ENCODE measurements around the gene HSF2. TPM values are rescaled to one million over a fixed set of nuclear protein-coding genes. Genes with fewer than 3 reads are reported as not detected.

Gene HSF2, protein sequence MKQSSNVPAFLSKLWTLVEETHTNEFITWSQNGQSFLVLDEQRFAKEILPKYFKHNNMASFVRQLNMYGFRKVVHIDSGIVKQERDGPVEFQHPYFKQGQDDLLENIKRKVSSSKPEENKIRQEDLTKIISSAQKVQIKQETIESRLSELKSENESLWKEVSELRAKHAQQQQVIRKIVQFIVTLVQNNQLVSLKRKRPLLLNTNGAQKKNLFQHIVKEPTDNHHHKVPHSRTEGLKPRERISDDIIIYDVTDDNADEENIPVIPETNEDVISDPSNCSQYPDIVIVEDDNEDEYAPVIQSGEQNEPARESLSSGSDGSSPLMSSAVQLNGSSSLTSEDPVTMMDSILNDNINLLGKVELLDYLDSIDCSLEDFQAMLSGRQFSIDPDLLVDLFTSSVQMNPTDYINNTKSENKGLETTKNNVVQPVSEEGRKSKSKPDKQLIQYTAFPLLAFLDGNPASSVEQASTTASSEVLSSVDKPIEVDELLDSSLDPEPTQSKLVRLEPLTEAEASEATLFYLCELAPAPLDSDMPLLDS
- 27.5 TPM for total RNA-seq
- long read RNA-seq, transcript HSF2-202 (12 exons, 2,643 nt), result major isoform, 39 of 84 reads
- long read RNA-seq, transcript HSF2-201 (13 exons, 2,549 nt), result minor isoform, 37 of 84 reads
- long read RNA-seq, partial matches to known transcripts, result 2 of 84 reads
- long read RNA-seq, other reads (novel, unspliced or antisense), result 6 of 84 reads

DNA sequence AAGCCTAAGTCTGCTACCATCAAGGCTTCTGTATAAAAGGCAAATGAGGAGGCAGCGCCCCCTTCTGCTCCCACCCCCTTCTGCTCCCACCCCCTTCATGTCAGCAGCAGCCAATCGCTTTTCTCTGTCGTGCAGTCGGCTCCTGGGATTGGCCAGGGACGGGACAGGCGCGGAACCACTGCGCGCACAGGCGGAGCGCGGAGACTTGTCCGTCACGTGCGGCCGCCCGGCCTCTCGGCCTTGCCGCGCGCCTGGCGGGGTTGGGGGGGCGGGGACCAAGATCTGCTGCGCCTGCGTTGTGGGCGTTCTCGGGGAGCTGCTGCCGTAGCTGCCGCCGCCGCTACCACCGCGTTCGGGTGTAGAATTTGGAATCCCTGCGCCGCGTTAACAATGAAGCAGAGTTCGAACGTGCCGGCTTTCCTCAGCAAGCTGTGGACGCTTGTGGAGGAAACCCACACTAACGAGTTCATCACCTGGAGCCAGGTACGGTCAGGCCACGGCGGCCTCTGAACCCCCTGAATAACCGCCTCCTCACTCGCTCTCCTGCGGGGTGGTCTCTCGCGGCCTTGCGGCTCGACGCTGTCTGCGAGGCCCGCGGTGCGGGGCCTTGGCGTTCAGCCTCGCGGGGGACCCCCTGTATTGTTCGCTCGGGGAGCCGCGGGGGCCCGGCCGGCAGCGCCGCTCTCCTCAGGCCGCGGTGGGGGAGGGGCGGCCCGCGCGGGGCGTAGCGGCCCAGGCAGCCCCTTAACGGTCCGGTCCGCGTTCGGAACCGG is at the start of gene HSF2:
Gene HSF2, plus strand, starts transcription at position 305 of the 773 bp plus-strand sequence. Its CDS starts 86 bp downstream, at position 391.
- peak; percentile 99 for ATAC-seq
- intact Hi-C loops (cut with micrococcal nuclease), result loop anchor here (10.0 kb wide), 1 partner anchor 55 kb away; no protein-coding TSS in a partner anchor
- DNase-seq, result peak; percentile 97

DNA sequence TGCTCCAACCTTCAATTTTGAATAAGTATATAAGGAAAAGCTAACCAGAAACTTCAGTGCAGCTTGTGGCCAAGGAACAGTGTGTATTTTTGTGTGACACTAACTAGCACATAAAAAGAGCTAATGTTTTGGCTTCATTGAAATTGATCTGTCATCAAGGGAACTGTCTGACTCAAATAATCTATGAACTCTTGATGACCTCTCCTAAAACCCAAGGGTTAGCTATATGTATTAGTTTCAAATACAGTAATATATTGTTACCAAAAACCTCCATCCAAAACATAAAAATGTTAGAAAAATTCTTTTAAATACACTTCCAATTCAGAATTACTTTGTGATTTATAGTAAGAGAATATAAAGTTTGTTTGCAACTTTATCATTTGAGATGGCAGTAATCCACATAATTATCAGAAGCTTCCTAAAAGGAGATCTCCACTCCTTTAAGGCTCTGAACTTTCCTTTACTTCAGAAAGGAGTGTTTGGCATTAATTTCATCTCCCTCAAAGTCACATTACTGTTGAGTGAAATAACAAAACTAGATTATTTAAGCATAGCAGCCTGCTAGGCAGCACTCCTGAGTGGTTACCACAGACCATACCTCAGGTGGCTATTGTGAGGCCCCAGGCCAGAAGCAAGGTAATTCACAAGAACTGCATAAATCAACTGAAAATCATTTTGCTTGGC is 46.3 kb upstream of the HSF2 start:
- no peak for DNase-seq
- no peak for ATAC-seq
- intact Hi-C loops (cut with micrococcal nuclease), result no loop called here

DNA sequence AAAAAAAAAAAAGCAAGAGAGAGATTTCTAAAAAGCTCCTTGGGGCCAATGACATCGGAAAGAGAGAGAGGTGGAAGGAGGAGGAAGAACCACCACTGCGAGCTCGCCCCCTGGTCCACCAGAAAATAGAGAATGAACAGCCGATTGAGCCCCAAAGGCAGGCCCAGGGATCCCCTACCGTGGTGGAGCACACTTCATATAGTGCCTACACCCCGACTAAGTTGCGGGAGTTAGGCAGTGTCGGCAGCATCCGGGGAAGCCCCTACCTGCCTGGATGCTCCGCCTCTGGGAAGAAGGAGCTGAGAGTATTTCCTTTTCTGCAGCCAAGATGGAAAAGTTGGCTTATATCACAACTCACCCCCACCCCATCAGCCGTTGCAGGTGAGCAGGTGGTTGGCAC is 38.6 kb upstream of the HSF2 start:
- intact Hi-C loops (cut with micrococcal nuclease), result no loop called here
- ATAC-seq (no peak), DNase-seq (no peak)

DNA sequence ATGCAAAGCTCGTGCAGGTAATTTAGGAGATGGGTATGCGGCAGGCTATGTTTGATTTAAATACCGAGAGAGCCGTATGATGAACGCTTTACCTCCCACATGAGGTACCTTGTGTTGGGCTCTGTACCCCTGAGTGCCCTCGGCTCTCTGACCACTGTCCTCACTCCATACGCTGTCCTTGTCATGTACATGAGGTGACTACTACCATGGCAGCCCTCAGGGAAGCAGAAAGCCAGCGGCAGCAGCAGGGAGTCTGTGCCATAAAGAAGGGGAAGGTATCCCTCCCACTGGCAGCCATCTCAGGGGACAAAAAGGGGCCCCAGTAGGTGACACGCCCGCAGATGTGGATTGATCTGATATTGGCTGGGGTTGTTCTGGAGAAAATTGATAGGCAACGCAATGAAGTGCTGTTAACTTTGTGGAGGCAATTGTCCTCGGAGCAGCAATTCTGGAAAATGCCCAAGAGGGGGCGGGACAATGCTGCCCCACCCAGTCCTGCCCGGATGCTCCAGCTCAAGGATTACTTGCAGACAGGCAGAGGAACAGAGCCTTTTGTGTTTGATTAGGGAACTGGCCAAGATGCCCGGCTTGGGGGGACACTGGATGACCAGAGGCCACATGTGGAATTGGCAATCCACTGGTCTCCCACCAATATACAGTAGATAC is 38.0 kb upstream of the HSF2 start:
- DNase-seq (no peak), ATAC-seq (no peak)
- intact Hi-C loops (cut with micrococcal nuclease), result no loop called here

DNA sequence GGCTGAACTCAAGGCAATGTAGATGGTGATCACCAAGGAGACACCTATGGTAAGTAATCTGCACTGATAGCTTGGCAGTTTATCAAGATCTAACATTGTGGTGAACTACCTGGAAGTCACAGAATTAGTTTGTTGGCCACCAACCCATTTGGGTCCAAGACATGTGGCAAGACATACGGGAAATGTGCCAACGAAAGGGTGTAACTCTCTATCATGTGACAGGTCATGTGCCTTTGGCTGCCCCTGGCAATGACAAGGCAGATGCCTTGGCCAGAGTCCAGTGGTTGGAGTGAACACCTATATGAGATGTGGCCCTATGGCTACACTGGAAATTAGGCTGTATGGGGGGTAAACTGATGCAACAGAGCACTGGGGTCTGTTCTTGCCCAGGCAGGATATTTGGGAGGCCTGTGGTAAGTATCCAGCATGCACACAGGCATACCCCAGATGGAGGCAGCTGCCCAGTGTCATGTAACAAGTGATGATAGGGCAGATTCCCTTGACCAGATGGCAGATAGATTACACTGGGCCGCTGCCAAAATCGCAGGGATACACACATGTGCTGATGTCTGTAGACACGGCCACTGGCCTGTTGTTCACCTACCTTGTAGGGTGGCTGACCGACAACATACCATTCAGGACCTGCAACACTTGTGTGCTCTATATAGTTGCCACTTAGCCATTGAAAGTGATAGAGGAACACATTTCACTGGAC is 35.5 kb upstream of the HSF2 start:
- intact Hi-C loops (cut with micrococcal nuclease), result no loop called here
- DNase-seq, result no peak
- no peak for ATAC-seq

DNA sequence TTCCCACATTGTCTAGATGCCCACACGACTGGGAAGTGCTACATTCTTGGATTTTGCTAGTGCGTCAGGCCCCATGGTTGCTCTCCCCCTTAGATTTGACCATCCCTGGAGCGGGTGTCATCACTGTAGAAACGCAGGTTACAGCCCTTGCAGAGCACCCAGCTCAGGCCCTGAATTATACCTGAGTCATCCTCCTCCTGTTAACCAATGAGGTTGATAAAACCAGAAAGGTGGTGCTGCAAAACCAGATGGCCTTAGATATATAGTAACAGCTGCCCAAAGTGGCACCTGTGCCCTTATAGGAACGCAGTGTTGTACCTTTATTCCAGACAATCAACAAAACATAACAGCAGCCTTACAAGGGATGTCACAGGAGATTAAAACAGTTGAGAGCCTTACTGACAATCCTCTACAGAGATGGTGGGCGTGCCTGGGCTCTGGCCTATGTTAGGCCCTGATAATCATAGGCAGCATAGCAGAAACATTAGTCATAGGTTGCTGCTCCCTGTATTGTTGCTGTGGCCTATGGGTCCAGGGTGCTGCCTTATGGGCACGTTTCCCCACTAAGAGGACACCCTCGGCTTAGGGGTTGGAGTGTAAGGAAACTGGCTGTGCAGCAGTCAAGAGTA is 33.6 kb upstream of the HSF2 start:
- no peak for ATAC-seq
- intact Hi-C loops (cut with micrococcal nuclease), result no loop called here
- no peak for DNase-seq

DNA sequence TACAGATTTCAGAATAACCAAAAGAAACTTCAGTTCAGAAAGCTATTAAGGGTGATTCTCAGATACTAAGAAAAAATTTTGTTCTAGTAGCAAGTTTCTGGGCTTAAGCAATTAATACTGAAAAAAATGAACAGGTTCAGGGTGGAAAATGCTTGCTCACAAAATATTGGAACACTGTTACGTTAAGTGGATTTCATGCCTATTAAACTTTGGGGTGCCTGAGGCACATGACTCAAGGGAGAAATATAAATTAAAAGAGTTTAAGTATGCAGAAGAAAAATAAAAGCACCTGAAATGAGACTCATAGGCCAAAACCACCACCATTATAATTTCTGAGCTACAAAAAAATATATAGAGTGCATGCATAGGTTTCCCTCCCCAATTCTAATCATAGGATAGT is 32.3 kb upstream of the HSF2 start:
- intact Hi-C loops (cut with micrococcal nuclease), result no loop called here
- no peak for ATAC-seq

DNA sequence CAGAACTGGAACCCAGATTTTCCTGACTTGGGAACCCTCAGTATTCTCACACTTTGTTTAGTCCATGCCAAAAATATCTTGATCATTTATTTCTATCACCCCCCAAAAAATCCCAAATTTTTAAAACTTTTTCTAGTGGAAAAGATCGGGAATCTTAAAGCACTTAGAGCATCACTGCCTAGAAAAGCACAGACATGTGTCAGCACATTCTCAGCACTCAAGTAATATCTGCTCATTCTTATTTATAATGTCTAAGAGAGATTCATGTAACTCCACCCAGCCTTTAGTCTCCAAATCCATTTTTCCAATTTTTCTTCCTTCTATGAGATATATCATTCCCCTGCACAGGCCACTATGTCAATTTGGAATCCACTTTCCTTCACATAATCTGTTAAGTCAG is 29.9 kb upstream of the HSF2 start:
- intact Hi-C loops (cut with micrococcal nuclease), result no loop called here
- ATAC-seq, result no peak
- DNase-seq, result no peak

More for the DNA sequence above, 32.3 kb upstream of the HSF2 start:
- DNase-seq, result no peak

DNA sequence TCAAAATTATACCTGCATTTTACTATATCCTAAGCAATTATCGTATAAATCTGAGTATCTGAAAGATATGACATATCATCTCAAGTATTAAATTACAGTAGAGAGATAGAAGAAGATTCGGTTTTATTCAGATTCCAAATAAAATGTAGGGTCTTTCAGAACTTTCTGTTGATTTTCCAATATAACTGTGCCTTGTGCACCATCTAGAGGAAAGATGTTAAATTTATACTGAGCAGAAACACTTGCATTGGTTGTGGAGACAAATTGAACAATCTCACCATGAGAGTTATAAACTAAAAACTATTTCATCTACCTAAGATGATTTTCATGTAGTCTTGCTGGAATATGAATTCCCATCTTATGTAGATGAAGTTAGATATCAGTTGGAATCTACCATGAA is 26.8 kb upstream of the HSF2 start:
- no peak for ATAC-seq
- intact Hi-C loops (cut with micrococcal nuclease), result no loop called here
- DNase-seq, result no peak

DNA sequence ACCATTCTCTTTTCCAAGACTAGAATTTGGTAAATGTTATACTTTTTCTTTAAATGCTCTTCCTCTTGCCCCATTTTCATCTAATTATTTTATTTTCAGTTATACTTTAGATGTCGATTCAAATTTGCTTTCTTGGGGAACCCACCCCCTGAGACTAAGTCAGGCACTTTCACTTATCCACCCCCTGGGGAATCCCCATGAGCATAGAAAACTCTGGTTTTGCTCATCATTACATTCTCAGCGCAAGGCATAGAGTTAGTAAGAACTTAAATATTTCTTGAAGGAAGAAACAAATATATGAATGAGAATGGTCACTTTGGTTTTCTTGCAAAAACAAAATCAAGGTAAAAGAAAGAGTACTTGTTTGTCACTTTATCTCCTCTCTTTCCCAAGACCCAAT is 25.1 kb upstream of the HSF2 start:
- ATAC-seq, result no peak
- no peak for DNase-seq
- intact Hi-C loops (cut with micrococcal nuclease), result no loop called here

DNA sequence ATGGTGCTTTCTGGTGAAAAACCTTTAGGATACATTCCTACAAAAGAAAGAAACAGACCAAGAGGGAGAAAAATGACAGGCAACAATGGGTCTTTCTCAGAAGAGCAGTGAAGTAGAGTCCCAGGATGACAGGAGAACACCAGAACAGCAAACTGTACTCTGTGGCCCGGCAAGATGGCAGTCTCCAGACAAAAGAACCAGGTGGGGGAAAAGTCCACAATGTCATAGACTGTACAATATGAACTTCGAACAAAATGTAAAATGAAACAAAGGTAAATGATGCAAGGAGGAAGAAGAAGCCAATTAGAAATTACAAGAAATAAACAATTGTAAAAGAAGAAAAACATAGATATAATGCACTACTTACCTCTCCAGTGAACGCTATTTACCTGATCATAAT is 23.2 kb upstream of the HSF2 start:
- no peak for ATAC-seq
- DNase-seq, result no peak
- intact Hi-C loops (cut with micrococcal nuclease), result no loop called here

DNA sequence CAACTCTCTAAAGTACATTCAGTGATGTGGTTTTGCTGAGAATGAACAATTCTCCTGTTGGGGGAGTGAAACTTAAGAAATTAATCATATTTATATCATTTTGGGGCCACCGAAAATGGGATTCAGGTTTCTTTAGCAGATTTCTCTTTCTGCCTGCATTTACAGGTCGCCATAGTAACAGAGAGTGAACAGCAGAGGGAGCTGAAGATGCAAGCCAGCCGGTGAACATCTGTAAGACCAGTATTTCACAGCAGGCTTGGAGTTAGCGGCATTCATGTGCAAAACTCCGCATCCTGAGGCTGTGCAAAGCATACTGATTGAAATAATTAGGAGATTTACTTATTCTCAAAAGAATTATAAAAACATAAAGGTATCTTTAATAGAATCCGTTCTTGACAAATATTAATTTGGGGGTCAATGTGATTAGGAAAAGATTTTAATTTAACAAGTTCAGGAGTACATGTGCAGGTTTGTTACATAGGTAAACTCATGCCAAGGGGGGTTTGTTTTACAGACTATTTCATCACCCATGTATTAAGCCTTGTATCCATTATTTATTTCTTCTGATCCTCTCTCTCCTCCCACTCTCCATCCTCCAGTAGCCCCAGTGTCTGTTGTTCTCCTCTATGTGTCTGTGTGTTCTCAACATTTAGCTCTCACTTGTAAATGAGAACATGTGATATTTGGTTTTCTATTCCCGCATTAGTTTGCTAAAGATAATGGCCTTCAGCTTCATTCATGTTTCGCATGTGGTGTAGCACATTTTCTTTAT is 17.8 kb upstream of the HSF2 start:
- DNase-seq (peak; percentile 36), ATAC-seq (peak; percentile 78)
- intact Hi-C loops (cut with micrococcal nuclease), result loop anchor here (2.0 kb wide), 1 partner anchor 149 kb away; no protein-coding TSS in a partner anchor

DNA sequence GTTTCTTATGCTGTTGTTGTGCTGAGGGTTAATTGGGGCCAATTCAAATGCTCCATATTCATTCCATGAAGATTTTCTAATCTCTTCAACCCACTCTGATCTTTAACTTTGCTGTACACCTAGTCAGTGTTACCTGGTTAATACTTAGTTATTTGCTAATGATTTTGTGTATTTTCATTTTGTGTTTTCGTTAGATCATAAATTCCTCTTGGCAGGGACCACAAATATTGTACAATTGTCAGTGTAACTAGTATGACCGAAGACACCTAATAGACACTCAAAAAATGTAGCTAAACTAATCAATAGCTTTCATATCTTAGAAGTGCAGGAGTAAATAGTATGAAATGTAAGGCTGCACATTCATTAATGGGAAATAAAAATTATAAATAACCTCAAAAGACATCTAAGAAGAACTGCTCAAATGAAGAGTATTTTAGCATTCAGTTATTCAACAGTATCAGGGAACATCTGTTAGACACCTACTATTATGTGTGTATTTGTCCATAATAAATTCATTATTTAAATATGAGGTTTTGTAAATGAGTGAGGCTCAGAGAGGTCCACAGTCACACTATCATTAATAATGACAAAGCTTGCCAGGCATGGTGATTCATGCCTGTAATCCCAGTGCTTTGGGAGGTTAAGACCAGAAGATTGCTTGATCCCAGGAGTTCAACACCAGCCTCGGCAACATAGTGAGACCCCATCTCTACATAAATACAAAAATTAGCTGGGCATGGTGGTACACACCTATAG is 13.4 kb upstream of the HSF2 start:
- no peak for ATAC-seq
- intact Hi-C loops (cut with micrococcal nuclease), result no loop called here
- no peak for DNase-seq

DNA sequence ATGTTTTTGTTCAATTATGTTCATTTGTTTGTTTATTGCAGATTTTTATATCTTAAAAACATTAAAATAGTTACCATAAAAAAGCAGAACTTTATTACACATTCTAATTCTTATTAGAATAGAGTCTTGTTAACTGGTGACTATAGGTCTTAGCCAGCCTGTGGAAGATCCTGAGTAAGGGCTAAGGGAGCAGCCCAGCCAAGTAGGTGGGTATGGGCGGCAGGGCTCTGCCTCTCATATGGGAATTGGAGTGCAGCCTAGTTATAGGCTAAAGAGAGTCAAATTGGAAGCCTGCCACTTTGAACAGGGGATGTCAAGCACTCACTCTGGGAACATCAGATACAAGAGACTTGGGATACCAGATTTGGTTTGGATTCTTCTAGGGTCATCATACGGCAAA is 10.5 kb upstream of the HSF2 start:
- intact Hi-C loops (cut with micrococcal nuclease), result no loop called here
- no peak for DNase-seq
- no peak for ATAC-seq

DNA sequence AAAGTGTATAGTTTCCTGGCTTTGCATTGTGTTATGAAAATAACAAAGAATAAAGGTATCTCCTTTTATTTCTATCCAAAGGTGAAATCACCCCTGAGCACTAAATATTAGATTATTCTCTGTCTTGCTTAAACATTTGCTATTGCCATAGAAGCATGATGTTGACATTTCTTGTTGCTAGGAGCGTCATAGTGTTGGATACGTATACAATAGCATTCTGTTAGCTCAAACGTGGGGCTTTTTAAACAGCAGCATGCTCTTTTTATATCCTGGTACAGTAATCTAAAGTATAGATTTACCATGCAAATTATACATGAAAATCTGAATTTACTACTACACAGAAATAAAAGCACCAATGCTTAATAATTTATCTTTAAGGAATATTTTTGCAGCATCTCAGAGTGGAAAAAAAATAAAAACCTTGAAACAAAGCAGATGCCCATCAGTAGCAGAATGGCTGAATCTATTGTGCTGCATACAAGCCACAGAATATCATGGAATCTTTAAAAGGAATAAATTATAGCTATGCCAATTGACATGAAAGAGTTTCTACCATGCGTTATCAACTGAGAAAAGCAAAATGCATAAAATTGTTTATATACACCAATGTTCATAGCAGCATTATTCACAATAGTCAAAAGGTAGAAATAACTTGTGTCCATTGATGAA is 9.6 kb upstream of the HSF2 start:
- no peak for ATAC-seq
- intact Hi-C loops (cut with micrococcal nuclease), result no loop called here
- DNase-seq, result no peak
